H9 (cell line): ENCODE measurements around the gene MAP3K20. TPM values are rescaled to one million over a fixed set of nuclear protein-coding genes. Genes with fewer than 3 reads are reported as not detected.

Source experiments
- DNase-seq: peaks from one replicate; pipeline ENCODE4 v3.0.0-alpha.2; 2017
- H2AFZ ChIP-seq: one replicate; pipeline ENCODE4 v1.6.1; 2013; ENCODE audit warnings: mild to moderate bottlenecking, low read length, control low read depth, moderate library complexity
- H2AK5ac ChIP-seq: 2 replicates; pipeline ENCODE4 v1.6.1; 2013; ENCODE audit warnings: low read length, control low read depth, mixed read lengths; ENCODE audit not compliant: insufficient read length
- H2BK120ac ChIP-seq: one replicate; pipeline ENCODE4 v1.6.1; 2013; ENCODE audit warnings: low read depth, mild to moderate bottlenecking, low read length, control low read depth, inconsistent platforms; ENCODE audit not compliant: poor library complexity, severe bottlenecking
- H2BK12ac ChIP-seq: 2 replicates; pipeline ENCODE4 v1.6.1; 2013; ENCODE audit warnings: low read length, control low read depth, mixed read lengths, low read depth; ENCODE audit not compliant: insufficient read length
- H2BK15ac ChIP-seq: 2 replicates; pipeline ENCODE4 v1.6.1; 2013; ENCODE audit warnings: low read depth, low read length, control low read depth
- H2BK20ac ChIP-seq: one replicate; pipeline ENCODE4 v1.6.1; 2013; ENCODE audit warnings: low read depth, mild to moderate bottlenecking, low read length, control low read depth, inconsistent platforms; ENCODE audit not compliant: poor library complexity, severe bottlenecking
- H2BK5ac ChIP-seq: 2 replicates; pipeline ENCODE4 v1.6.1; 2013; ENCODE audit warnings: low read length, control low read depth, mixed read lengths; ENCODE audit not compliant: insufficient read length
- H3K14ac ChIP-seq: 2 replicates; pipeline ENCODE4 v1.6.1; 2013; ENCODE audit warnings: low read length, control low read depth; ENCODE audit not compliant: insufficient read depth
- H3K18ac ChIP-seq: 2 replicates; pipeline ENCODE4 v1.6.1; 2013; ENCODE audit warnings: low read depth, mild to moderate bottlenecking, mixed read lengths, low read length, control low read depth; ENCODE audit not compliant: insufficient read length
- H3K23ac ChIP-seq: 2 replicates; pipeline ENCODE4 v1.6.1; 2013; ENCODE audit warnings: low read length, control low read depth, mixed read lengths, low read depth; ENCODE audit not compliant: insufficient read length
- H3K23me2 ChIP-seq: 2 replicates; pipeline ENCODE4 v1.6.1; 2013; ENCODE audit warnings: low read depth, mild to moderate bottlenecking, mixed read lengths, low read length, control low read depth; ENCODE audit not compliant: insufficient read length, poor library complexity, severe bottlenecking
- H3K27ac ChIP-seq: 2 replicates; pipeline ENCODE4 v1.5.1; 2013; ENCODE audit warnings: low read length, control low read depth, mixed read lengths, low read depth; ENCODE audit not compliant: insufficient read length
- H3K27me3 ChIP-seq: 2 replicates; pipeline ENCODE4 v1.6.1; 2013; ENCODE audit warnings: low read length, control low read depth, inconsistent platforms; ENCODE audit not compliant: insufficient read depth
- H3K4ac ChIP-seq: 2 replicates; pipeline ENCODE4 v1.6.1; 2013; ENCODE audit warnings: low read depth, mild to moderate bottlenecking, control low read depth, inconsistent platforms, low read length, moderate library complexity
- H3K4me1 ChIP-seq: 2 replicates; pipeline ENCODE4 v1.6.1; 2013; ENCODE audit warnings: low read length, control low read depth, inconsistent platforms; ENCODE audit not compliant: insufficient read depth
- H3K4me2 ChIP-seq: 2 replicates; pipeline ENCODE4 v1.6.1; 2013; ENCODE audit warnings: low read length, control low read depth, mixed read lengths; ENCODE audit not compliant: insufficient read length, insufficient read depth
- H3K56ac ChIP-seq: 2 replicates; pipeline ENCODE4 v1.6.1; 2013; ENCODE audit warnings: low read depth, mild to moderate bottlenecking, mixed read lengths, low read length, control low read depth; ENCODE audit not compliant: insufficient read length
- H3K79me1 ChIP-seq: 2 replicates; pipeline ENCODE4 v1.6.1; 2013; ENCODE audit warnings: low read depth, mild to moderate bottlenecking, moderate library complexity, low read length, control low read depth, inconsistent platforms; ENCODE audit not compliant: insufficient read depth, poor library complexity, severe bottlenecking
- H3K79me2 ChIP-seq: 2 replicates; pipeline ENCODE4 v1.6.1; 2013; ENCODE audit warnings: low read length, control low read depth, inconsistent platforms; ENCODE audit not compliant: insufficient read depth
- H3K9ac ChIP-seq: 2 replicates; pipeline ENCODE4 v1.6.1; 2013; ENCODE audit warnings: low read length, control low read depth, mixed read lengths; ENCODE audit not compliant: insufficient read length; ENCODE audit errors: extremely low read depth
- H3K9me3 ChIP-seq: one replicate; pipeline ENCODE4 v1.6.1; 2013; ENCODE audit warnings: low read depth, low read length, inconsistent platforms; ENCODE audit not compliant: control insufficient read depth
- H3T11ph ChIP-seq: one replicate; pipeline ENCODE4 v1.6.1; 2013; ENCODE audit warnings: mild to moderate bottlenecking, low read length, control low read depth, inconsistent platforms
- H4K20me1 ChIP-seq: one replicate; pipeline ENCODE4 v1.6.1; 2013; ENCODE audit not compliant: control insufficient read depth, insufficient read length, insufficient read depth
- H4K5ac ChIP-seq: 2 replicates; pipeline ENCODE4 v1.6.1; 2013; ENCODE audit warnings: low read depth, mild to moderate bottlenecking, mixed read lengths, low read length, control low read depth; ENCODE audit not compliant: insufficient read length
- H4K8ac ChIP-seq: replicated peaks from 2 replicates; pipeline ENCODE4 v1.6.1; 2013; ENCODE audit warnings: low read length, control low read depth, mixed read lengths, low read depth; ENCODE audit not compliant: insufficient read length
- H4K91ac ChIP-seq: 2 replicates; pipeline ENCODE4 v1.6.1; 2013; ENCODE audit warnings: low read depth, mild to moderate bottlenecking, moderate library complexity, mixed read lengths, low read length, control low read depth; ENCODE audit not compliant: insufficient read length
- H3K27ac Mint-ChIP-seq, 3 experiments: 2 replicates in 2 of 3; 3 replicates in 1 of 3; pipeline ENCODE4 v1.8.0; 2020 to 2021; ENCODE audit warnings: mixed read lengths in 3 of 3, mild to moderate bottlenecking in 1 of 3, moderate library complexity in 1 of 3
- H3K27me3 Mint-ChIP-seq: 2 replicates; pipeline ENCODE4 v1.8.0; 2021; ENCODE audit warnings: low read depth, mild to moderate bottlenecking, moderate library complexity, mixed read lengths
- H3K36me3 Mint-ChIP-seq, 3 experiments: 2 replicates in 2 of 3; 3 replicates in 1 of 3; pipeline ENCODE4 v1.8.0; 2020 to 2021; ENCODE audit warnings: low read depth in 3 of 3, mixed read lengths in 3 of 3; ENCODE audit not compliant: insufficient read depth in 1 of 3
- H3K4me1 Mint-ChIP-seq, 2 experiments: 2 replicates each; pipeline ENCODE4 v1.8.0; 2020; ENCODE audit warnings: mixed read lengths in 2 of 2
- H3K4me3 Mint-ChIP-seq, 2 experiments: 2 replicates in 1 of 2; 3 replicates in 1 of 2; pipeline ENCODE4 v1.8.0; 2020 to 2021; ENCODE audit warnings: mild to moderate bottlenecking in 2 of 2, mixed read lengths in 2 of 2, moderate library complexity in 1 of 2
- H3K9me3 Mint-ChIP-seq, 2 experiments: 2 replicates in 1 of 2; 3 replicates in 1 of 2; pipeline ENCODE4 v1.8.0; 2020; ENCODE audit warnings: mild to moderate bottlenecking in 2 of 2, mixed read lengths in 2 of 2, moderate library complexity in 1 of 2
- CTCF ChIP-seq: fragments of 200-600 bp; sonication (generic); conservative IDR thresholded peaks from 3 replicates; pipeline ENCODE4 v1.8.0; 2021; ENCODE audit warnings: antibody characterized with exemption, mild to moderate bottlenecking
- WGBS: extraction: QIAGEN DNeasy Blood & Tissue Kit; methylation state at CpG from one replicate; pipeline ENCODE4 v1.1.7; 2013; ENCODE audit warnings: missing lambda C conversion rate, low lambda C conversion rate, mixed read lengths; ENCODE audit not compliant: insufficient read length; ENCODE audit errors: extremely low coverage; 5-methylcytosine and 5-hydroxymethylcytosine counted together
- total RNA-seq: library from RNA; stranded (reverse); gene quantifications from 2 replicates; pipeline ENCODE4 v1.2.1, GENCODE V29; 2021

The MAP3K20 gene
- total RNA-seq, 1 experiment from 2014 or later, result 8.7 TPM

GRCh38 chr2:173054466-173054865 lies 21.2 kb upstream of the MAP3K20 start:
- no peak overlapping the region for H3K27ac ChIP-seq
- Mint-ChIP-seq H3K36me3 (peaks cover 0 to 4% (median 0%) of the 10 kb centered on the region in 3 experiments; a peak in 1 of 7 replicates), H3K4me3 (no peak overlapping the region), H3K4me1 (no peaks in the 10 kb centered on the region), H3K27ac (no peak overlapping the region), H3K27me3 (peaks cover 9% of the 10 kb centered on the region; the same call in 1 of the 2 replicates), H3K9me3 (peaks cover 3 to 4% of the 10 kb centered on the region in 2 experiments; a peak in 4 of 5 replicates)
- H3K9me3 ChIP-seq, result no peaks in the 10 kb centered on the region
- H3T11ph ChIP-seq, result no peak overlapping the region
- H2BK15ac ChIP-seq, result no peak overlapping the region
- H4K5ac ChIP-seq, result no peak overlapping the region
- no peak for TF ChIP-seq CTCF
- no peaks in the 10 kb centered on the region for H3K23me2 ChIP-seq
- WGBS, result no CpG with 5 or more reads among the region's 3 CpGs
- no peak overlapping the region for H3K56ac ChIP-seq
- H3K4me1 ChIP-seq, result no peaks in the 10 kb centered on the region
- H3K79me2 ChIP-seq, result no peaks in the 10 kb centered on the region
- no peak overlapping the region for H3K14ac ChIP-seq
- H3K9ac ChIP-seq, result no peak overlapping the region
- no peak overlapping the region for H2AK5ac ChIP-seq
- H2AFZ ChIP-seq, result no peak overlapping the region
- no peaks in the 10 kb centered on the region for H3K79me1 ChIP-seq
- DNase-seq, result no peak
- H4K91ac ChIP-seq, result no peak overlapping the region
- no peak overlapping the region for H2BK12ac ChIP-seq
- no peak overlapping the region for H2BK5ac ChIP-seq
- H2BK20ac ChIP-seq, result no peak overlapping the region
- no peaks in the 10 kb centered on the region for H4K20me1 ChIP-seq
- no peak overlapping the region for H4K8ac ChIP-seq
- no peak overlapping the region for H3K23ac ChIP-seq
- no peaks in the 10 kb centered on the region for H3K27me3 ChIP-seq
- no peak overlapping the region for H3K18ac ChIP-seq
- no peak overlapping the region for H3K4ac ChIP-seq
- H2BK120ac ChIP-seq, result no peak overlapping the region
- no peak overlapping the region for H3K4me2 ChIP-seq
